PC-9 (cell line): ENCODE results near the gene TLX2. TPM values are rescaled to one million over a fixed set of nuclear protein-coding genes. Genes with fewer than 3 reads are reported as not detected.
A peak's percentile ranks its signal among the peaks of the same experiment; 100 is the strongest.

ENCODE experiments used
- BruUV-seq: library from RNA; stranded (reverse); fragments of 400-500 nt; replicated peaks from 2 replicates; lab custom pipeline; 2021; lab: Mats Ljungman, UMichigan
- CTCF ChIA-PET: fragments of 300-600 bp; sonication (Branson Sonifier 250); formaldehyde crosslinking; loops from one replicate; lab custom pipeline; 2022; ENCODE audit warnings: antibody characterized with exemption; lab: Charles Lee
- POLR2A ChIA-PET: fragments of 300-600 bp; sonication (Branson Sonifier 250); formaldehyde crosslinking; loops from one replicate; lab custom pipeline; 2022; ENCODE audit warnings: antibody characterized with exemption; ENCODE audit not compliant: unreplicated experiment; lab: Charles Lee
- DNase-seq, 2 experiments: peaks; one replicate each; pipeline versions ENCODE4 v3.0.0 to v3.0.0-alpha.2; 2015 to 2022; ENCODE audit warnings: mixed read lengths in 1 of 2
- H2AFZ ChIP-seq: fragments of 200-600 bp; sonication (generic); 2 replicates; pipeline ENCODE4 v1.8.1; 2017; ENCODE audit warnings: antibody characterized with exemption
- H3F3A ChIP-seq: fragments of 200-600 bp; sonication (generic); 2 replicates; pipeline ENCODE4 v1.8.1; 2017; ENCODE audit warnings: antibody characterized with exemption, mild to moderate bottlenecking, low read depth; ENCODE audit not compliant: insufficient read depth
- H3K27ac ChIP-seq: fragments of 200-600 bp; sonication (generic); 2 replicates; pipeline ENCODE4 v1.6.1; 2016; ENCODE audit warnings: mixed run types
- H3K27me3 ChIP-seq: fragments of 200-600 bp; sonication (generic); 2 replicates; pipeline ENCODE4 v1.6.1; 2016; ENCODE audit warnings: low read depth, mixed run types; ENCODE audit not compliant: insufficient read depth
- H3K36me3 ChIP-seq: fragments of 200-600 bp; sonication (generic); 2 replicates; pipeline ENCODE4 v1.6.1; 2016; ENCODE audit warnings: low read depth, mixed run types
- H3K4me1 ChIP-seq: fragments of 200-600 bp; sonication (generic); replicated peaks from 2 replicates; pipeline ENCODE4 v1.6.1; 2016; ENCODE audit warnings: mixed run types; ENCODE audit not compliant: insufficient read depth
- H3K4me2 ChIP-seq: fragments of 200-600 bp; sonication (generic); 2 replicates; pipeline ENCODE4 v1.6.1; 2017; ENCODE audit warnings: mixed run types
- H3K4me3 ChIP-seq: fragments of 200-600 bp; sonication (generic); 2 replicates; pipeline ENCODE4 v1.6.1; 2016; ENCODE audit warnings: mixed run types
- H3K79me2 ChIP-seq: fragments of 200-600 bp; sonication (generic); 2 replicates; pipeline ENCODE4 v1.6.1; 2017; ENCODE audit warnings: low read depth, mixed run types
- H3K9me2 ChIP-seq: fragments of 200-600 bp; sonication (generic); 2 replicates; pipeline ENCODE4 v1.8.1; 2017; ENCODE audit warnings: mild to moderate bottlenecking; ENCODE audit not compliant: insufficient read depth
- H3K9me3 ChIP-seq: fragments of 200-600 bp; sonication (generic); 2 replicates; pipeline ENCODE4 v1.8.1; 2016; ENCODE audit warnings: low read depth; ENCODE audit not compliant: insufficient read depth
- H4K20me1 ChIP-seq: fragments of 200-600 bp; sonication (generic); 2 replicates; pipeline ENCODE4 v1.8.1; 2017; ENCODE audit not compliant: insufficient read depth
- EZH2 ChIP-seq: fragments of 200-600 bp; sonication (generic); IDR thresholded peaks from 2 replicates; pipeline ENCODE4 v1.8.0; 2017; ENCODE audit warnings: antibody characterized with exemption, low read depth
- intact Hi-C: fragments of 100-400 bp; cut with micrococcal nuclease; formaldehyde crosslinking; loops from one replicate; pipeline ENCODE4 v1.10.0; 2022; ENCODE audit not compliant: unreplicated experiment
- total RNA-seq: library from RNA; stranded (reverse); gene quantifications from 2 replicates; pipeline ENCODE4 v1.2.3, GENCODE V29; 2021
- TF ChIP-seq, protein P1 (sequence below): fragments of 200-600 bp; sonication (generic); conservative IDR thresholded peaks from 2 replicates; pipeline ENCODE4 v1.6.1; 2017; ENCODE audit warnings: mixed run types, antibody characterized with exemption, mild to moderate bottlenecking, moderate library complexity

TLX2 gene
- total RNA-seq, 1 experiment from 2014 or later: 3.1 TPM

DNA sequence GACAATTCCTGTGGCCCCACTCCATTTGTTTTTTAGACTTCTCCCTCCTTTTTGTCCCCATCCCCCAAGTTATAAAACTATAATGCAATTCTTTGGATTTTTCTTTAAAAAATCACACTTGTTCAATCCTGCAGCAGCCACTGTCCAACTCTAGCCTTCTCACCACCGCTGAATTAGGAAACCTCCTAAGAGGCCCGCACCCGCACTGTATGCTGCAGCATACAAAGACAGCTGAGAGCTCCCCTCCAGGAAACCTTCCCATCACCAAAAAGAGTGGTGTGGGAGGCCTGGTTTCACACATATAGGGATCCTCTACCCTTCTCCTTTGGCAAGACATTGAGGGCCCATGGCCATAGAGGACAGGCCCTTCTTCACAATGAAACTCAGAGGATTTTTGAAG lies 9.7 kb upstream of the TLX2 start:
- peaks cover 23% of the 10 kb centered on the region for H3K79me2 ChIP-seq
- no peaks in the 10 kb centered on the region for H3K9me2 ChIP-seq
- 0 out of 2 replicates have a peak, but pooled peaks cover 10% of the 10 kb centered on the region for H3K36me3 ChIP-seq
- POLR2A ChIA-PET: no interaction called here
- no peaks in the 10 kb centered on the region for H3K9me3 ChIP-seq
- H3K4me1 ChIP-seq: peaks cover 26% of the 10 kb centered on the region
- no peak overlapping the region for H3K4me2 ChIP-seq
- DNase-seq: no peak
- no peak overlapping the region for H3K4me3 ChIP-seq
- peaks cover 35% of the 10 kb centered on the region; the same call in 1 of the 2 replicates for H3F3A ChIP-seq
- no TSS peak for BruUV-seq
- CTCF ChIA-PET: no interaction called here
- H2AFZ ChIP-seq: no peak overlapping the region
- no peaks in the 10 kb centered on the region for H3K27me3 ChIP-seq
- intact Hi-C loops: loop anchor here (10.0 kb wide), 1 partner anchor 340 kb away; no protein-coding TSS in a partner anchor
- TF ChIP-seq, protein P1, sequence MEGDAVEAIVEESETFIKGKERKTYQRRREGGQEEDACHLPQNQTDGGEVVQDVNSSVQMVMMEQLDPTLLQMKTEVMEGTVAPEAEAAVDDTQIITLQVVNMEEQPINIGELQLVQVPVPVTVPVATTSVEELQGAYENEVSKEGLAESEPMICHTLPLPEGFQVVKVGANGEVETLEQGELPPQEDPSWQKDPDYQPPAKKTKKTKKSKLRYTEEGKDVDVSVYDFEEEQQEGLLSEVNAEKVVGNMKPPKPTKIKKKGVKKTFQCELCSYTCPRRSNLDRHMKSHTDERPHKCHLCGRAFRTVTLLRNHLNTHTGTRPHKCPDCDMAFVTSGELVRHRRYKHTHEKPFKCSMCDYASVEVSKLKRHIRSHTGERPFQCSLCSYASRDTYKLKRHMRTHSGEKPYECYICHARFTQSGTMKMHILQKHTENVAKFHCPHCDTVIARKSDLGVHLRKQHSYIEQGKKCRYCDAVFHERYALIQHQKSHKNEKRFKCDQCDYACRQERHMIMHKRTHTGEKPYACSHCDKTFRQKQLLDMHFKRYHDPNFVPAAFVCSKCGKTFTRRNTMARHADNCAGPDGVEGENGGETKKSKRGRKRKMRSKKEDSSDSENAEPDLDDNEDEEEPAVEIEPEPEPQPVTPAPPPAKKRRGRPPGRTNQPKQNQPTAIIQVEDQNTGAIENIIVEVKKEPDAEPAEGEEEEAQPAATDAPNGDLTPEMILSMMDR: no peak
- no peak for TF ChIP-seq EZH2
- no peaks in the 10 kb centered on the region for H4K20me1 ChIP-seq
- H3K27ac ChIP-seq: no peak overlapping the region

- H3K9me2 ChIP-seq: no peaks in the 10 kb centered on the region
- 0 out of 2 replicates have a peak, but pooled peaks cover 10% of the 10 kb centered on the region for H3K36me3 ChIP-seq
- H3K4me3 ChIP-seq: peak overlapping the region; percentile 64; the same call in 1 of the 2 replicates
- no peaks in the 10 kb centered on the region for H4K20me1 ChIP-seq
- H3K9me3 ChIP-seq: no peaks in the 10 kb centered on the region
- no peaks in the 10 kb centered on the region for H3K27me3 ChIP-seq
- ChIA-PET CTCF (no interaction called here), POLR2A (no interaction called here)
- H2AFZ ChIP-seq: no peak overlapping the region
- peaks cover 23% of the 10 kb centered on the region for H3K79me2 ChIP-seq
- peak overlapping the region; percentile 99 for H3K4me2 ChIP-seq
- intact Hi-C loops: loop anchor here (2.0 to 10.0 kb wide), 2 partner anchors 51 to 339 kb away; partner anchors contain the start of gene INO80B
- H3K27ac ChIP-seq: no peak overlapping the region
- peaks cover 26% of the 10 kb centered on the region for H3K4me1 ChIP-seq
- peaks cover 29% of the 10 kb centered on the region; the same call in 1 of the 2 replicates for H3F3A ChIP-seq
- DNase-seq: no peak
- no TSS peak for BruUV-seq
- TF ChIP-seq, protein P1: no peak
- TF ChIP-seq EZH2: no peak
Measured at GRCh38 chr2:74505448-74506246, 8.6 kb upstream of the TLX2 start.

DNA sequence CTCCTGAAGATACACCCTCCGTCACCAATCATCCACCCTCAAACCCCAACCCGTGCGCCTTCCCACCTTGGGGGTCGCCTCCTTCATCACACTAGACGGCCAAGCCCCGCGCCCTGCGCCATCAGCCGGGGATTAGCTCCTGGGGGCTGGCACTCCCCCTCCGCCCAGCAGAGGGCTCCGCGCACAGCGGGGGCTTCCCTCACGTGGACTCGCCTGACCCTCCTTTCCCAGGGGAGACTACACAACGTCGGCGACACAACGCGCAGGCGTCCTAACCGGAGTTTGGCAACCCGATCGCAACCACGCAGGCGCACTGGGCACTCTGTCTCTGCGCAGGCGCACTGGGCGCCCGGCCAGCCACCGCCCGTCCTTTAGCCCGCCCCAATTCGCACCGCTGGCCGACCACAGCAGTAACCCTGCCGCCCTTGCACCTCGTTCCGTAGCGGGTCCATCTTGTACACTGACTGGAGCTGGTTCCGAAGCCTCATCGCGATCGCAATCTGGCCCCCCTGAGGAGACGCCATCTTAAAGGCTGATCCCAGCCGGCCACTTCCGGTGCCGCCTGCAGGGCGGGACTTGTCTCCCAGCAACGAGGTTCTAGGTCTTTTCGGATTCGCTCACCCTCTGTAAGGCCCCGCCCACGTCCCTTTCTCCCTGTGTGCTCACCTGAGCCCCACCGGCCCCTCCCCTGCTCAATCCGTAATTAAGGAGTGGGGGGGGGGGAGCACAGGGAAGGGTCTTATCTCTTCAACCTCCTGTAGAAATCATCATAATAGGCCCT lies 6.9 kb upstream of the TLX2 start, which contains the start of gene PCGF1:
Gene PCGF1 (minus strand): TSS at position 551 of the 781 bp plus-strand sequence. CDS start 27 bp downstream, at position 524.
- peak; percentile 97 for DNase-seq
- H3K79me2 ChIP-seq: peaks cover 23% of the 10 kb centered on the region
- H3K4me2 ChIP-seq: peak within 1 kb of the TSS; percentile 99
- H3K4me3 ChIP-seq: peak within 1 kb of the TSS; percentile 64
- BruUV-seq: no TSS peak
- ChIA-PET CTCF (interaction anchor here (0.7 kb wide), 1 partner anchor 685 kb away, joined by 4 read pairs; no protein-coding TSS in a partner anchor), POLR2A (no interaction called here)
- H3K9me2 ChIP-seq: no peaks in the 10 kb centered on the region
- H3K9me3 ChIP-seq: no peaks in the 10 kb centered on the region
- peak within 1 kb of the TSS; percentile 95 for H2AFZ ChIP-seq
- H3K27ac ChIP-seq: peak within 1 kb of the TSS; percentile 73
- intact Hi-C loops: loop anchor here (1.0 to 10.0 kb wide), 4 partner anchors 22 to 337 kb away; partner anchors contain the start of genes AUP1, HTRA2, INO80B and TTC31
- H3K27me3 ChIP-seq: no peaks in the 10 kb centered on the region
- 0 out of 2 replicates have a peak, but pooled peaks cover 10% of the 10 kb centered on the region for H3K36me3 ChIP-seq
- H4K20me1 ChIP-seq: no peaks in the 10 kb centered on the region
- peaks cover 26% of the 10 kb centered on the region for H3K4me1 ChIP-seq
- TF ChIP-seq, protein P1: peak; percentile 54
- no peak for TF ChIP-seq EZH2
- peaks cover 19% of the 10 kb centered on the region; the same call in 1 of the 2 replicates for H3F3A ChIP-seq
